ENCODE results near the gene CCN2.

GRCh38 chr6:131995917-131996316 is 44.7 kb upstream of the CCN2 start:
- TF ChIP-seq CTCF (IDR thresholded peaks at IDR 0.05) (no peak), POLR2A (IDR thresholded peaks at IDR 0.05) (no peak)
